Keratinocyte (primary cell): ENCODE data around the gene KLK6. TPM values are rescaled to one million over a fixed set of nuclear protein-coding genes. Genes with fewer than 3 reads are reported as not detected.

Experiments
- DNase-seq: peaks from one replicate; pipeline ENCODE4 v3.0.0-alpha.2; 2011; ENCODE audit warnings: low read depth, missing footprints, low spot score
- FAIRE-seq: peaks from 2 replicates; lab custom pipeline; 2011; peaks lifted over from hg19 to GRCh38; lab: Jason Lieb, UNC
- H2AFZ ChIP-seq: 2 replicates; pipeline ENCODE4 v1.6.0; 2012; ENCODE audit warnings: low read length, control low read depth, inconsistent platforms; ENCODE audit not compliant: control insufficient read depth
- H3K27ac ChIP-seq: 2 replicates; pipeline ENCODE4 v1.5.1; 2011; ENCODE audit warnings: low read length; ENCODE audit not compliant: control insufficient read depth, insufficient read depth
- H3K27me3 ChIP-seq: 3 replicates; pipeline ENCODE4 v1.6.0; 2011; ENCODE audit warnings: low read length; ENCODE audit not compliant: control insufficient read depth, insufficient read depth; ENCODE audit errors: extremely low read depth
- H3K36me3 ChIP-seq, 2 experiments: 2 replicates in 1 of 2; 3 replicates in 1 of 2; pipeline ENCODE4 v1.5.1; 2011; ENCODE audit warnings: low read length in 2 of 2, mild to moderate bottlenecking in 1 of 2; ENCODE audit not compliant: control insufficient read depth in 2 of 2, insufficient read depth in 2 of 2; ENCODE audit errors: extremely low read depth in 1 of 2
- H3K4me1 ChIP-seq: 3 replicates; pipeline ENCODE4 v1.5.1; 2011; ENCODE audit warnings: low read length; ENCODE audit not compliant: control insufficient read depth, insufficient read depth; ENCODE audit errors: extremely low read depth
- H3K4me2 ChIP-seq: 3 replicates; pipeline ENCODE4 v1.6.0; 2011; ENCODE audit warnings: low read depth, low read length; ENCODE audit not compliant: control insufficient read depth, insufficient read depth; ENCODE audit errors: extremely low read depth
- H3K4me3 ChIP-seq, 3 experiments: fragments of 200-600 bp in 1 of 3; sonication (generic) in 1 of 3; 2 replicates in 2 of 3; 3 replicates in 1 of 3; pipeline ENCODE4 v1.5.1; 2011 to 2016; ENCODE audit warnings: low read length in 3 of 3, mild to moderate bottlenecking in 3 of 3, control low read depth in 2 of 3, inconsistent platforms in 1 of 3, low read depth in 1 of 3, mixed read lengths in 1 of 3, mixed run types in 1 of 3, moderate library complexity in 1 of 3; ENCODE audit not compliant: control insufficient read depth in 2 of 3, insufficient read depth in 2 of 3; ENCODE audit errors: extremely low read depth in 1 of 3
- H3K79me2 ChIP-seq: 2 replicates; pipeline ENCODE4 v1.6.0; 2012; ENCODE audit warnings: low read length; ENCODE audit not compliant: control insufficient read depth, insufficient read depth
- H3K9ac ChIP-seq: 3 replicates; pipeline ENCODE4 v1.6.0; 2011; ENCODE audit warnings: low read length; ENCODE audit not compliant: control insufficient read depth, insufficient read depth; ENCODE audit errors: extremely low read depth
- H3K9me1 ChIP-seq: 3 replicates; pipeline ENCODE4 v1.6.0; 2011; ENCODE audit warnings: low read length; ENCODE audit not compliant: control insufficient read depth, insufficient read depth; ENCODE audit errors: extremely low read depth
- H3K9me3 ChIP-seq: 2 replicates; pipeline ENCODE4 v1.5.1; 2012; ENCODE audit warnings: low read depth, low read length; ENCODE audit not compliant: control insufficient read depth
- H4K20me1 ChIP-seq: 3 replicates; pipeline ENCODE4 v1.6.0; 2011; ENCODE audit warnings: low read length; ENCODE audit not compliant: control insufficient read depth, insufficient read depth; ENCODE audit errors: extremely low read depth
- CTCF ChIP-seq, 3 experiments: IDR thresholded peaks in 1 of 3; conservative IDR thresholded peaks in 1 of 3; optimal IDR thresholded peaks in 1 of 3; 2 replicates in 2 of 3; 3 replicates in 1 of 3; pipeline versions ENCODE3 to v1.5.1; 2011; ENCODE audit warnings: low read length in 3 of 3, mild to moderate bottlenecking in 3 of 3, moderate library complexity in 2 of 3, control low read depth in 1 of 3, inconsistent platforms in 1 of 3; ENCODE audit not compliant: insufficient read depth in 2 of 3; ENCODE audit errors: extremely low read depth in 1 of 3
- EZH2 ChIP-seq: IDR thresholded peaks from one replicate; pipeline ENCODE4 v1.6.1; 2012; ENCODE audit warnings: inconsistent platforms, mild to moderate bottlenecking, low read length, moderate library complexity
- dilution Hi-C: fragments of 300-500 bp; cut with MboI; formaldehyde crosslinking; loops from one replicate; pipeline ENCODE4 v1.7.0; 2020; ENCODE audit warnings: low sequenced_read_pairs; ENCODE audit not compliant: extremely low pct_ligation_motif_present
- polyA plus RNA-seq, 5 experiments: library from polyadenylated mRNA; depleted of rRNA in 3 of 5; stranded (reverse) in 3 of 5; stranded (forward) in 1 of 5; unstranded in 1 of 5; fragments of >200 nt; gene quantifications; 1 replicate in 1 of 5; 2 replicates in 3 of 5; 3 replicates in 1 of 5; pipeline versions ENCODE4 v1.2.1 to v1.2.3, GENCODE V29; 2011 to 2012; ENCODE audit warnings: missing spikeins in 2 of 5, low read depth in 1 of 5, low replicate concordance in 1 of 5

Gene KLK6
- polyA plus RNA-seq, 1 donor (not counting 4 experiments of a cell fraction or from before 2014, with no cell fraction given), result 1.9 TPM

GRCh38 chr19:50944795-50945194, 24.6 kb downstream of the KLK6 start:
- Histone ChIP-seq H3K4me1 (peaks cover 11% of the 10 kb centered on the region), H3K27ac (no peak overlapping the region), H3K4me2 (no peak overlapping the region), H3K4me3 (no peak overlapping the region), H3K36me3 (peaks cover 9 to 12% of the 10 kb centered on the region in 2 experiments), H3K9ac (no peak overlapping the region), H4K20me1 (no peaks in the 10 kb centered on the region), H3K79me2 (no peaks in the 10 kb centered on the region), H3K9me1 (no peaks in the 10 kb centered on the region), H3K9me3 (no peaks in the 10 kb centered on the region), H2AFZ (no peak overlapping the region), H3K27me3 (no peaks in the 10 kb centered on the region)
- TF ChIP-seq CTCF (optimal IDR thresholded peaks at IDR 0.05 in 1 of 3, IDR thresholded peaks at IDR 0.05 in 1 of 3, conservative IDR thresholded peaks at IDR 0.05 in 1 of 3; ENCODE audit: extremely low read depth in 1 of 3, insufficient read depth in 2 of 3, low read length in 3 of 3), result no peak
- no peak for TF ChIP-seq EZH2
- FAIRE-seq (no peak), DNase-seq (no peak)
- dilution Hi-C loops, result no loop called here

- Histone ChIP-seq H3K4me1 (peaks cover 11% of the 10 kb centered on the region), H3K4me3 (peak overlapping the region in 2 of 3 experiments; percentile 19 to 25), H2AFZ (no peak overlapping the region), H3K4me2 (peak overlapping the region; percentile 71), H3K9me3 (no peaks in the 10 kb centered on the region), H3K36me3 (peaks cover 4 to 5% of the 10 kb centered on the region in 2 experiments), H3K9me1 (no peaks in the 10 kb centered on the region), H3K79me2 (no peaks in the 10 kb centered on the region), H3K9ac (peak overlapping the region; percentile 56), H4K20me1 (no peaks in the 10 kb centered on the region), H3K27me3 (no peaks in the 10 kb centered on the region), H3K27ac (peak overlapping the region; percentile 80)
- FAIRE-seq (peak; percentile 74), DNase-seq (no peak)
- TF ChIP-seq CTCF (optimal IDR thresholded peaks at IDR 0.05 in 1 of 3, IDR thresholded peaks at IDR 0.05 in 1 of 3, conservative IDR thresholded peaks at IDR 0.05 in 1 of 3; ENCODE audit: extremely low read depth in 1 of 3, insufficient read depth in 2 of 3, low read length in 3 of 3), result no peak
- no peak for TF ChIP-seq EZH2
- dilution Hi-C loops, result no loop called here
Measured at GRCh38 chr19:50943074-50943828, 26.1 kb downstream of the KLK6 start.
